ENCODE data around the gene MYD88.

DNA sequence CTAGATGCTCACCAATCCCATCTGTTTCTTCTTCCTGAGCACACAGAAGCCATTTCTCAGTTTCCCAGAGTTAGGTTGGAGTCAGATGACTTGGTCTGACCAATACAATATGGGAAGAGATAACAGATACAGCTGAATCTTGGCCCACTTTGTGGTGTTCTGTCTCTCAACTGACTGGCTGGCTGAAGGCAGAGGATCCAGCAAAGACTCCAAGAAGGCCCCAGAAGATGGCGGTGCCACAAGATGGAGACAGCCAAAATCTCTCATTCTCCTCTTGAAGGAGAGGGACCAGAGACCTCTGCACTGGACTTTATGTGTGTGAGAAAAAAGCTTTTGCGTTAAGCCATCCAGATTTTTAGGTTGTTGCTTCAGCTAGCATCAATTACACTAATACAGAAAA is 18.7 kb downstream of the MYD88 start:
- TF ChIP-seq, protein P1, sequence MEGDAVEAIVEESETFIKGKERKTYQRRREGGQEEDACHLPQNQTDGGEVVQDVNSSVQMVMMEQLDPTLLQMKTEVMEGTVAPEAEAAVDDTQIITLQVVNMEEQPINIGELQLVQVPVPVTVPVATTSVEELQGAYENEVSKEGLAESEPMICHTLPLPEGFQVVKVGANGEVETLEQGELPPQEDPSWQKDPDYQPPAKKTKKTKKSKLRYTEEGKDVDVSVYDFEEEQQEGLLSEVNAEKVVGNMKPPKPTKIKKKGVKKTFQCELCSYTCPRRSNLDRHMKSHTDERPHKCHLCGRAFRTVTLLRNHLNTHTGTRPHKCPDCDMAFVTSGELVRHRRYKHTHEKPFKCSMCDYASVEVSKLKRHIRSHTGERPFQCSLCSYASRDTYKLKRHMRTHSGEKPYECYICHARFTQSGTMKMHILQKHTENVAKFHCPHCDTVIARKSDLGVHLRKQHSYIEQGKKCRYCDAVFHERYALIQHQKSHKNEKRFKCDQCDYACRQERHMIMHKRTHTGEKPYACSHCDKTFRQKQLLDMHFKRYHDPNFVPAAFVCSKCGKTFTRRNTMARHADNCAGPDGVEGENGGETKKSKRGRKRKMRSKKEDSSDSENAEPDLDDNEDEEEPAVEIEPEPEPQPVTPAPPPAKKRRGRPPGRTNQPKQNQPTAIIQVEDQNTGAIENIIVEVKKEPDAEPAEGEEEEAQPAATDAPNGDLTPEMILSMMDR (IDR thresholded peaks at IDR 0.05; ENCODE audit: poor library complexity, severe bottlenecking) = no peak
- TF ChIP-seq TAF1 (IDR thresholded peaks at IDR 0.05; ENCODE audit: low read depth) (no peak), POLR2AphosphoS5 (IDR thresholded peaks at IDR 0.05) (no peak)

All from neural cell (in vitro differentiated cells).